ENCODE results near the gene PRR33.

PRR33 gene

DNA sequence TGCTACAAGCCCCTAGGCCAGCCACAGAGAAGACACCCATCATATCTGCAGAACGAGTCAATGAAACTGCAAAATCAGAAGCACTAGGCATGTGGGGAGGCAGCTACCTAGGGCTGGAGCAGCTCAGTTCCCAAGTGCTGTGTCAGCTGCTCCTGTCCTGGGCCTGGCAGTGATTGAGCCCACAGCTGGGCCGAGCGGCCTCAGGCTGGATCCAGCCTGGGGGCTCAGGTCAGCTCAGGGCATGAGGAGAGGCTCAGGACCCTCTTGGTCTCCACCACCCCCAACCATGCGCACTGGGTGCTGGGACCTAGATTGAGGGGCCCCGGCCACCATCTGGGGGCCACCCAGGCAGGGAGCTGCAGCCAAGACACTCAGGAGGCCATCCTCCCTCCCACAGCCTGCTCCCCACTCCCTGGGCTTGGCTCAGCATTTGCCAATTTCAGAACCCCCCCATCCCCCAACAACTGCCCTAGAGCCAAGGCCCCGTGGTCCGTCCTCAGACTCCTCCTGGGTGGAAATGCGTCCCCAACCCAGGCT is 25.4 kb upstream of the PRR33 start:
- DNase-seq (ENCODE audit: extremely low read depth, low read depth) = no peak
- TF ChIP-seq, protein P1, sequence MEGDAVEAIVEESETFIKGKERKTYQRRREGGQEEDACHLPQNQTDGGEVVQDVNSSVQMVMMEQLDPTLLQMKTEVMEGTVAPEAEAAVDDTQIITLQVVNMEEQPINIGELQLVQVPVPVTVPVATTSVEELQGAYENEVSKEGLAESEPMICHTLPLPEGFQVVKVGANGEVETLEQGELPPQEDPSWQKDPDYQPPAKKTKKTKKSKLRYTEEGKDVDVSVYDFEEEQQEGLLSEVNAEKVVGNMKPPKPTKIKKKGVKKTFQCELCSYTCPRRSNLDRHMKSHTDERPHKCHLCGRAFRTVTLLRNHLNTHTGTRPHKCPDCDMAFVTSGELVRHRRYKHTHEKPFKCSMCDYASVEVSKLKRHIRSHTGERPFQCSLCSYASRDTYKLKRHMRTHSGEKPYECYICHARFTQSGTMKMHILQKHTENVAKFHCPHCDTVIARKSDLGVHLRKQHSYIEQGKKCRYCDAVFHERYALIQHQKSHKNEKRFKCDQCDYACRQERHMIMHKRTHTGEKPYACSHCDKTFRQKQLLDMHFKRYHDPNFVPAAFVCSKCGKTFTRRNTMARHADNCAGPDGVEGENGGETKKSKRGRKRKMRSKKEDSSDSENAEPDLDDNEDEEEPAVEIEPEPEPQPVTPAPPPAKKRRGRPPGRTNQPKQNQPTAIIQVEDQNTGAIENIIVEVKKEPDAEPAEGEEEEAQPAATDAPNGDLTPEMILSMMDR (IDR thresholded peaks at IDR 0.05; ENCODE audit: low read depth, low read length) = no peak

DNA sequence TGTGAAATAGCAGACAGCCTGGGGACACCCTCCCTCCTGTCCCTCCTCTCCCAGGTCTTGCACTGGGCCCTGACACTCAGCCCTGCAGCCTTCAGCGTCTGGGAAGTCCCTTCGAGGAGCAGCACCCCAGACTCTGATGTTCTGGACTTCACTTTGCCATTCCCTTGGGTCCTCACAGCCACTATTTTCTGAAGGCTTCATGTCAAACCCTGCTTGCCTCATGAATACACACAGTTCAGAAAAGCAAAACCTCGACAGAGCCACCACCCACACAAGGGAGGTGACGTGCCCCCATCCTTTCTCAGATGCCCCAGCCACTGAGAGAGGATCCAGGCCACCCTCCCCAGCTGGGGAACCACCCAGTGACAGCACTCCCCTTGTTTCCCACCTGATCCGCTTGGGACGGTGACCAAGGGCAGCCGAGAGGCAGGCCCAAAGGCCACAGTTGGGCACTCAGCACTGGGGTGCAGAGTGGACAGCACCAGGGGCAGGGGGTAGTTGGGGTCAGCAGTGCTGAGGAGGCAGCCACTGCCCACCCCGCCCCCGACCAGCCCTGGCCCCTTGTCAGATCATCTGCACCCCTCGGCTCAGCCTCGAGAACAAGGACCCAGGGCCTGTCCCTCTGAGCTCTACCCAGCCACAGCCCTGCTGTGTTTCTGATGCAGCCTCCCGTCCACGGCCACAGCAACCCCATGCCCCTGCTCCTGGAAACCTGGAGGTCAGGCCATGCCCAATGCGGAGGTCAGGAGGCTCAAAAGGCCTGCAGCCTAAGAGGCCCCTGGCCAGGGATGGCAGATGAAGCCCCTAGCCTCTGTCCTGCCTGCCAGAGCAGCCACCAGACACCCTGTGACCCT is 24.7 kb upstream of the PRR33 start:
- DNase-seq (ENCODE audit: extremely low read depth, low read depth) = no peak
- TF ChIP-seq, protein P1 (IDR thresholded peaks at IDR 0.05; ENCODE audit: low read depth, low read length) = no peak

DNA sequence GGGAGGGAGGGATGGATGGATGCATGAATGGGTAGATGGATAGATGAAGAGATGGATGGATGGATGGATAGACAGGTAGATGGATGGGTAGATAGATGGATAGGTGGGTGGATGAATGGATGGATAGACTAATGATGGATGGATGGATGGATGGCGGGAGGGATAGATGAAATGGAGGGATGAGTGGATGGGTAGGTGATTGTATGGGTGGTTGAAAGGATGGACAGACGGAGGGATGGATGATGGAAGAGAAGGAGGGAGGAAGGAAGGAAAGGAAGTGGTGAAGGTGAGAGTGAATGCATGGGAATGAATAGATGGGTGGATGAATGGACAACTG is 24.1 kb upstream of the PRR33 start:
- TF ChIP-seq, protein P1 (IDR thresholded peaks at IDR 0.05; ENCODE audit: low read depth, low read length) = no peak
- DNase-seq (ENCODE audit: extremely low read depth, low read depth) = no peak

DNA sequence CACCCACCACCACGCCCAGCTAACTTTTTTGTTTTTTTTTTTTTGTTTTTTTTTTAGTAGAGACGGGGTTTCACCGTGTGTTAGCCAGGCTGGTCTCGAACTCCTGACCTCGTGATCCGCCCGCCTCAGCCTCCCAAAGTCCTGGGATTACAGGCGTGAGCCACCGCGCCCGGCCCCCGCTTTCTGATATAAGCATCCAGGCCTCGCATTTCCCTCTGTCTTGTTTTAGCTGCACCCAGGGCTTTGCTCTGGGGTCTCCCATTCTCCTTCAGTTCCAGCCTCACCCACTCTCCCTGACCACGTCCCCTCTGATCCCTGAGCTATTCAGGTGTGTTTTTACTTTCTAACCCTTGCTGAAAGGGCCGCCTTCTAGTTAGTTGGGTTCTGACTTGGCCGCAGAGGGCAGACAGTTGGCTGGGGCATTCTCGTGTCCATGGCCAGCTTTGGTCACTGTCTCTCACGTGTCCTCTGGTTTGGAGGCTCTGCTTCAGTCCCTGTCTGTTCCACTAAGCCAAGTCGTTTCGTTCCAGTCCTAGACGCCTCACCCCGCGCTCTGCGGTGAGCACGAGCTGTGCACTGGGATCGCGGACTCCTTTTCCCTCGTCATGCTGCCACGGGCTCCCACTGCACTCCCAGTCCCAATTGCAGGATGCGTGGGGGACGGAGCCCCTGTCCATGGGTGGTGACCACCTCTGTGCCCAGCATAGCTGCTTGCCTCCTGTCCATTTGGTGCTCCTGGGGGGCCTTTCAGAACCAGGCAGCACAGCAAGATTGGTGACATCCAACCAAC is 21.8 kb upstream of the PRR33 start:
- no peak for DNase-seq (ENCODE audit: extremely low read depth, low read depth)
- TF ChIP-seq, protein P1 (IDR thresholded peaks at IDR 0.05; ENCODE audit: low read depth, low read length) = no peak

DNA sequence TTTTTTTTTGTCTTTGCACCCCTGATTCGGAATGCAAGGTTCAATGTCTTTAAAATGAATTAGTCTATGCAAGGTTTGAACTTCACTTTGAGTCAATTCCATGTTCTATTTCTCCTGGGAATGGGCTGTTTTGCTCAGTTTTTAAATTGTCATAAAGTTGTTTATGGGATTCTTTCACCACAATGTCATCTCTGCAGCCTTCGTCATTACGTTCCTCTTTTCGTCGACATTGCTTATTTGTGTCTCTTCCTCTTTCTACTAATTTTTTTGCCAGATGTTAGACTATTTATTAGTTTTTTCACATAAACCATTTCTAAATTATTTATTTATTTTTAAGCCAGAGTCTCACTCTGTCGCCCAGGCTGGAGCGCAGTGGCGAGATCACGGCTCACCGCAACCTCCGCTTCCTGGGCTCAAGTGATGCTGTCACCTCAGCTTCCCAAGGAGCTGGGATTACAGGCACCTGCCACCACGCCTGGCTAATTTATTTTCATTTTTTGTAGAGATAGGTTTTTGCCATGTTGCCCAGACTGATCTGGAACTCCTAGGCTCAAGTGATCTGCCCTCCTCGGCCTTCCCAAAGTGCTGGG is 20.7 kb upstream of the PRR33 start:
- TF ChIP-seq, protein P1 (IDR thresholded peaks at IDR 0.05; ENCODE audit: low read depth, low read length) = no peak
- no peak for DNase-seq (ENCODE audit: extremely low read depth, low read depth)

DNA sequence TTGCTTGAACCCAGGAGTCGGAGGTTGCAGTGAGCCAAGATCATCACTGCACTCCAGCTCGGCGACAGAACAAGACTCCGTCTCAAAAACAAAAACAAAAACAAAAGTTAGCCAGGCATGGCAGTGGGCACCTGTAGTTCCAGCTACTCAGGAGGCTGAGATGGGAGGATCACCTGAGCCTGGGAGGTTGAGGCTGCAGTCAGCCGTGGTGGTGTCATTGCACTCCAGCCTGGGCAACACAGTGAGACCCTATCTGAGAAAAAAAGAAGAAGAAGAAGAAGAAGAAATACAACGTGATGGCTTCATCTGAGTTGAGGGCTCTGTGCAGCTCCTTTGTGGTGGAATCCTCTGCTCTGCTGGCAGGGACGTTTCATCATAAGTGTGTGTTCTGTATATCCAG is 17.8 kb upstream of the PRR33 start:
- DNase-seq (ENCODE audit: extremely low read depth, low read depth) = no peak
- TF ChIP-seq, protein P1 (IDR thresholded peaks at IDR 0.05; ENCODE audit: low read depth, low read length) = no peak

Measured in AG09319 (cell line).